Stimulated activated CD4-positive, alpha-beta T cell treated with anti-CD3 and anti-CD28 coated beads, Interleukin-4, amount 100 ng/mL, for 1 hour (primary cell): ENCODE data around the gene STAM.
"Not testable (repeated sequence)": the region's sequence is repeated elsewhere in the genome, so short reads cannot be mapped to it uniquely, and the experiment has no call there.

Experiments used
- DNase-seq: peaks from one replicate; pipeline ENCODE4 v3.0.0-alpha.2; 2020

The STAM gene

DNA sequence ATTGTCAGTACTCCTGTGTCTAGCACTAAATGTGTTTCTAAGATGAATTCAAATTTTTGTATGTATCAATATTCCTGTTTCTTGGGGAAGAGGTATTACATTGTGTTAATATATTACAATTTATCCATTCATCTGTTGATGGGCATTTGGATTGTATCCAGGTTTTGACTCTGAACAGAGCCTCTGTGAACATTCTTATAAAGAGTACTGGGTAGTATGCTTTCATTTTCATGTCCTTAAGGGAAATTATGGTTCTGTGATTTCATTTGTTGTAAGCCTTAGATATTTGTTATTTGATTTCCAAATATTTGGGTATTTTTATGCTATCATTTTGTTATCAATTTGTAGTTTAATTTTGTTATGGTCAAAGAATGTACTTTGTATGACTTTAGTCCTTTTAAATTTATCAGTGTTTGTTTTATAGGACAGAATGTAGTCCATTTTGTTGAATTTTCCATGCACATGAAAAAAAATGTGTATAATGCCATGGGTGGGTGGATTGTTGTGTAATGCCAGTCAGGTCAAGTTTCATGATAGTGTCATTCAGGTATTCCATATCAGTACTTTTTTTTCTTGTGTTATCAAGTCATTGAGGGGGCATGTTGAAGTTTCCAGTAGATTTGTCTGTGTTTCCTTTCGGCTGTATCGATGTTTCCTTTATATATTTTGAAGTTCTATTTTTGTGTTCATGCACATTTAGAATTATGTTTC is 38.4 kb downstream of the STAM start:
- DNase-seq, result no peak

DNA sequence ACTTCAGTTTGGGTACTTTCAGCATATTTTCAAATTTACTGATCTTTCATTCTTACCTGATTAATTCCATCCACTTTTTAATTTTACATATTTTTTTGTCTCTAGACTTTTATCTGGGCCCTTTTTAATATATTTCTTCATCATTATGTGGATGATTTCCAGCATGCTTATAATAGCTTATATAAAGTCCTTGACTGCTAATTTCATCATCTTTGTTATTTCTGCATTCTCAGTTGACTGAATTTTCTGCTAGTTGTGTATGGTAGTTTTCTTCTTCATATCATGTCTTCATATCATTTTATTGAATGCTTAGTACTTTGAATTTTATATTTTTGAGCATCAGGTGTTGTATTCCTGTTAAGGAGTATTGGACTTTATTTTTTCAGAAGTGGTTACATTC is 39.6 kb downstream of the STAM start:
- no peak for DNase-seq

DNA sequence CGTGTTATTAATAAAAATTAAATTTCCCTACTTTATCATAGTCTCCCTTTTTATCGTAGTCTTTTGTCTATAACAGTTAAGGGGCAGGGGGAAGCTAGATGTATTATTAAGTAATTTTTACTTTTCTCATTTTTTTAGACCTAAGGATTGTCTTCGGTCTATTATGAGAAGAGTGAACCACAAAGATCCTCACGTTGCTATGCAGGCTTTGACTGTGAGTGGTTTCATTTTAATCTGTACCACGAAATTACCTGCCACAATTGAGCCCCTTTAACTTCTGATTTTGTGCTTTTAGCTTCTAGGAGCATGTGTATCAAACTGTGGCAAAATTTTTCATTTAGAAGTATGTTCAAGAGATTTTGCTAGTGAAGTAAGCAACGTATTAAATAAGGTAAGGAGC is 40.6 kb downstream of the STAM start:
- DNase-seq, result no peak

DNA sequence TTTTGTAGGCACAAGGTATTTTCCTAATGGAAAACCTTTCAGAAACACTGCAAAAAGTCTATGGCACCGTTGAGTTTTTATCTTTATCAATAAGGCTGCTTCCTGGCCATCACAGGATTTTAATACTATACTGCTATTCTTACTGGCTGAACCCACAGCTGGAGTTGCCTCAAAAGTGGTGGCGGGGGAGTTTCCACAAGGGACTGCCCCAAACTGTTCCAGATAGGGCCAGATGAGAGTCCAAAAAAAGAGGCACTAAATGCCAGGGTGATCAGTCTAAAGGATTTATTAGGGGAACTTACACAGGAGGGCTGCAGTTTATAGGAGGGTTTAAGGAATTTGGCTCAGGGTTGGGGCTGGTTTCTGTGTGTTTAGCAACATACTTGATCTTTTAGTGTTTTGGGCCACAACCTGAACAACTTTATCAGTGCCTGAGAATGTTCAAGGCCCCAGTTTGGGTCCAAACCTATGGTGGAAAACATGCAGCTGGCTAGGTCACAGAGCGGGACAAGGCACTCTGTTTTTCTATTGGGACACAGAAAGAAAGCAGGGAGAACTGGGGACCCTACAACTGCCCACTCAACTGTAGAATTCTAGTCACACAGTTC is 41.4 kb downstream of the STAM start:
- DNase-seq, result peak; percentile 23

DNA sequence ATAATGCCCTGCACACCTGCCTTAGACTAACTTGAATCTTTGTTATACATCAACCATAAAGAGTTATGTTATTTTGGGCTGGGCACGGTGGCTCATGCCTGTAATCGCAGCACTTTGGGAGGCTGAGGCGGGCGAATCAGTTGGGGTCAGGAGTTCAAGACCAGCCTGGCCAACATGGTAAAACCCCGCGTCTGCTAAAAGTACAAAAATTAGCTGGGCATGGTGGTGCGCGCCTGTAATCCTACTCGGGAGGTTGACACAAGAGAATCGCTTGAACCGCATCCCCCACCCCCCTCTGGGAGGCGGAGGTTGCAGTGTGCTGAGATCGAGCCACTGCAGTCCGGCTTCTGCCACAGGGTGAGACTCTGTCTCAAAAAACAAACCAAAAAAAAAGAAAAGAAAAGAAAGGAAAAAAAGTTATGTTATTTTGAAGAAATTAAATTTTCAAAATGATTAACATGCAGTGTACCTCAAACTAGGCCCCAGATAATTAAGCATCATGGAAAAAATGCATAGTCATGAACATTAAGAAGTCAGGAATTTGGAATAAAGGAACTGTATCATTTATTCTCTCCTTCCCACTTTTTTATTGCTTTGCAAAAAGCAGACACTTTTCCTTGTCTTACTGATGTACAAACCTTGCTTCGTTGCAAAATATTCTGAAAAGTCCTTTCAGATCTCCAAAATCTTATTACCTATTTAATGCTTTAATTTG is 43.3 kb downstream of the STAM start:
- no peak for DNase-seq

DNA sequence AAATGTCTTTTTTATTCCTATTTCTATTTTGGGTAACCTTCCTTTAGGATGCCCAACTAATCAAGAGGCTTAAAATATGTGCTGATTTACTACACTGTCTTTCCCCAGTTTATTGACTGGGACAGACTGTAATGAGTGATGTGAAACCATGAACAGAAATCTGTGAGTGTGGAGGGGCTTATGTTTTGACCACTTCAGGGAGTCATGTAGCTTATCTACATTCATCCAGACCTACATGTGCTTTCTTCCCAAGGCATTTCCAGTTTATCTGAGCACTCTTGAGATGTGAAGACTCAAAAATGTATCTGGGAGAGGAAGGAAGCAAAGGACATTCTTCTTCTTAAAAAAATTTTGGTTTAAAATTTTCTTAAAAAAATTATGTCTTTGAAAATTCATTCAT is 45.2 kb downstream of the STAM start:
- DNase-seq, result no peak

DNA sequence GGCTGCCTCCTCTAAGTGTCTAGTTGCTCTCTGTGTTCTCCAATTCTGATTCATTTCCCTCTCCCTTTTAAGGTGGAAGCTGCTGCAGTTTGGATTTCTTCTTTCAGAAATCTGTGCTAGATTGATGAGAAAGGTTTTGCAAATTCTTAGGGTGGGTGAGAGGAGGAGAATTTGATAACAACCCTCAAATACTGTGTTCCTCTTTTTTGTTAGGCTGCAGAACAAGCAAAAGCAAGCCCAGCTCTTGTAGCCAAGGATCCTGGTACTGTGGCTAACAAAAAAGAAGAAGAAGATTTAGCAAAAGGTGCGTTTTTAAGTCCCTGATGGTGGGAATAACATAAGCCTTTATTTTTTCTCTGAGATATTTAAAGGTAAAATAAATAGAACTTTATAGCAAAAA is 49.1 kb downstream of the STAM start:
- no peak for DNase-seq

DNA sequence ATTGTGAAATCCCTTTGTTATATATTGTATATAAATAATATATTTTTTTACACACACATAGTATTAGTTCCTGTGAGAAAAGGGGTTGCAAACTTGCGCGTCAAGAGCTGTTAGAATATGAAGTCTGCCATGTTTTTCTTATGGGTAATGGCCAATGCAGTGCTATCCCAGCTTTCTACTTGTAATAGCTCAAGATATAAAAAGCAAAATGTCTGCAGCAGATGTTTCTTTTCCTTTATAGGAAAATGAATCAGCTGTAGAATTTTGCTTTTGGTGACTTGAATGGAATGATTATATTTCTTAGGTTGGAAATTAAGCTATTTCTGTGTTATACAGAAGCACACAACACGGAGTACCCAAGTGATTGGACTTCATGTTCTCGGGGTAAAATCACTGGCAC is 54.7 kb downstream of the STAM start:
- no peak for DNase-seq

DNA sequence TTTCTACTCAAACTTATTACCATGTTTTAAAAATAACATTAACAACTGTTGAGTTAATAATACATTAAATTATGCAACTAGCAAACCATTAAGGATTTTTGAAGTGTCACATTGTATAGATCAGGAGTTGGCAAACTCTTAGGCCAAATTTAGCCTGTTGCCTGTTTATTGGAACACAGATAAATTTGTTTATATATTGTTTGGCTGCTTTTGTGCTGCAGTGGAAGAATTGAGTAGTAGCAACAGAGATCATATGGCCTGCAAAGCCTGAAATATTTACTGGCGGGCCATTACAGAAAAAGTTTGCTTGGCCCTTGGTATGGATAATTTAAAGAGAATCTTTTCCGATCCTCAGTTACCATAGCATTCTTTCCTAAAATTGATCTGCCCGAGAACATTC is 57.4 kb downstream of the STAM start:
- no peak for DNase-seq

DNA sequence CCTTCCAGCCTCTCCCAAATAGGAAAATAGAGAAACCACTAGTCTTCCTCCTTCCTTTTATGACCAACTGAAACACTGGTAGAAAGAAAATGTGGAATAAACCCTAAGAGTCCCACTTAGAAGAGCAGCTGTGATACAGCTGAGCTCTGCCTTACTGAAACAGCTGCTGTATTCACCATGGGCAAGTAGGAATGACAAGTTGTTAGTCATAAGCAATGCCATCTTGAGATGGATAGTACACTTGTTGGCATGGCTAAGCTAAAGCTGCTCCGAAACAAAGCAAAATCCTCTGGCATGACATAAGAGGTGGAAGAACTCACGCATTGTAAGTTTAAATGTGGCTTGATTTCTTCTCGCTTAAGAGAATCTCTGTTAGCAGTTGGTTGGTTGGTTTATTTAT is 59.8 kb downstream of the STAM start:
- no peak for DNase-seq

DNA sequence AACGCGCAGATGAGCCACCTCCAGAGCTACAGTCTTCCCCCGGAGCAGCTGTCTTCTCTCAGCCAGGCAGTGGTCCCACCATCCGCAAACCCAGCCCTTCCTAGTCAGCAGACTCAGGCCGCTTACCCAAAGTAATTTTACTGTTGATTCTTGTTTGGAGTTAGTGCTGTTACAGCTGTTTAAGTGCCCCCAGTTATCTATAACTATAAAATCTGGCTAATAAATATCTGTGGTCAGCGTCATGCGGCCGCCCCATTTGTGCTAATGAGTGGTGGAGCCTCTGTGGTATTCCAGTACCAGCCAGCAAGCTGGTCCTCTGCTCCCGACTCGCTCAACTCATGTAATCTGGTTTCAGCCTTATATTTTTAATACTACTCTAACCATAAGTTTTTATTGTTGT is 64.9 kb downstream of the STAM start:
- no peak for DNase-seq

DNA sequence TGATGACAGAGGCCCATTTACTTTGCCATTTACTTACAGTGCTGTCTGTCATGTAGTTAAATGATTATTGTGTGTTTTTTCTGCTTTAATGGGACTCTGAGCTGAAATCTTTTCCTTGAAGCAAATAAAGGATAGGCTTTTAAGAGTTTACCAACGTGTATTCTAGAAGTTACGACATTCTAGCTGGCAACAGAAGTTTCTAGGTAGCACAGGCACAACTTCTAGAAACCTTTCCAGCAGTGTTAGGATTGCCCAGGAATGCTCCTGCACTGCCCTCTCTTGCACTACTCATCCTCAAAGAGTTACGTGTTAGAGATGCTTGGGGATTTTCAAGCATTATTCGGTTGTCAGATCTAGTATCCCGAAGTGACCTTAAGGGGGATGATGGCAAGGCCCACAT is 65.5 kb downstream of the STAM start:
- no peak for DNase-seq

DNA sequence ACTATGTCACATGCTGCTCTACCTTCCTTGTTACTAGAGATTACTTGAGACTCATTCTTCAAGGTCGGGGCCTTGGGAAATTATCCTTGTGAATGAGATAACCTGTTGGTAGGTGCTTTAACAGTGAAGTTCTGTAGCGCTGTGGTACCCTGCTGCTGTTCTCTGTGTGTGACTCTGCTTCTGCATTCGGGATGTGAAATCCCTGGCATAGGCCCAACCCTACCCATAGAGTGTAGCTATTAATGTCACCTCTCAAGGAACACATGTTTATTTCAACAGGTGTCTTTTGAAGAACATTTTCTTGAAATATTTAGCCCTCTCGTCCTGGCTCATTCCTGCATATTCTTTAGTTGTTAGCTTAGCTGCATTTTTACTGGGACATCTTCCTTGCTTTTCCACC is 66.2 kb downstream of the STAM start:
- DNase-seq, result no peak

DNA sequence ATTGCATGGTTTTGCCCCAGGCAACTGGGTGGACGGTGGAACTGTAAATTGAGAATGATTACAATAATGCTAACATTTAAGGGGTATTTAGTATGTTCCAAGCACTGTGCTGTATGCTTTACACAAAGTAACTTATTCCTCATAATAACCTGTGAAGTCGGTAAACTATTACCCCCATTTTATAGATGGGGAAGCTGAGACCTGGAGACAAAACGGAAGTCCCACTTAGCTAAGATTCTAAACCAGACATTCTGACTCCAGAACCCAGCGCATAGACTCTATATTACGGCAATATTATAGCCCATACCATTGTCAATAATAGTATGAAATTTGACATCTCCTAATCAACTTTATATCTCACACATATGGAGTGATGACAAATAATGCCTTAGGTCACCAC is 68.1 kb downstream of the STAM start:
- no peak for DNase-seq

DNA sequence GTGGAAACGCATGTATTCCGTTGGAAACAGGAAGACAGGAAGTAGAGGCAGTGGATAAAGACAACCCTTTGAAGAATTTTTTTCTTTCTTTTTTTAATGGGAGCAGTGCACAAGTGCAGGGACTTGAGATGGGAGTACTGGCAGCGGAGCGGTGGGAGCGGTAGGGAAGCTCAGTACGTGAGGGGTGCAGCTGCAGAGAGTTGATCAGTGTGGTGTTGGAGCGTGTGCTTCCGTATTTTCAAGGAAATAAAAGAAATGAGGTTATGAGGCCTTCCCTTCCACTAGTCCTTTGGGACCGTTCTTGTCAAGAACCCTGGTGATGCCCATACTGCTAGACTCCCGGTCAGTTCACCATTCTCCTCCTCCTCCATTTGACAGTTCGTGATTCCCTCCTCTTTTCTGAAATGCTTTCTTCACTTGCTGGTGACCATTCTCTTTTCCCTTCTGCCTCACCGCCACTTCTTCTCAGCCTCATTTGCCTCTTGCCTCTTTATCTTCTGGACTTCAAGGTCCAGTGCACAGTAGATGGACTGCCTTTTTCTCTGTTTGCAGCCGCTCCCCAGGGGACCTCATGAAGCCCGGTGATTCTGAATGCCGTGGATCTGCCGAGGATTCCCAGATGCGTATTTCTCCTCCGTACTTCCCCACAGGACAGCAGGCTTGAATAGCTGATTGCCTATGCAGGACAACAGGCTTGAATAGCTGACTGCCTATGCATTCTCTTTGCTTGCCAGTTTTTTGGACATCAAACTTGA is 68.9 kb downstream of the STAM start:
- DNase-seq, result no peak

DNA sequence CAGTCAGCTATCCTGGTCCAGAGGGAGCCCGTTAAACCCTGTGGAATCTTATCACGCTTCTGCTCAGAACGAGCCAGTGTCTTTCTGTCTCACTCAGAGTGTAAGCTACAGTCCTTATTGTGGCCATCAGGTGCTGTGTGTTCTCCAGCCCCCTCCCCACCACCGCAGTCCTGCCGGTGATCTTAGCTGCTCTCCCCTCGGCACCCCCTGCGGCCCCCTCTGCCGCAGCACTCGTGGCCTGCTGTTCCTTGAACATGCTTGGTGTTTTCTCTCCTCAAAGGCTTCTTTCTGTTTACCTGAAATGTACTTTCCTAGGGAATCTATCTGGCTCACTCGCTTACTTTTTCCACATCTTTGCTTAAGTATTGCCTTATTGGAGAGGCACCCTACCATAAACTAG is 69.8 kb downstream of the STAM start:
- DNase-seq, result no peak

DNA sequence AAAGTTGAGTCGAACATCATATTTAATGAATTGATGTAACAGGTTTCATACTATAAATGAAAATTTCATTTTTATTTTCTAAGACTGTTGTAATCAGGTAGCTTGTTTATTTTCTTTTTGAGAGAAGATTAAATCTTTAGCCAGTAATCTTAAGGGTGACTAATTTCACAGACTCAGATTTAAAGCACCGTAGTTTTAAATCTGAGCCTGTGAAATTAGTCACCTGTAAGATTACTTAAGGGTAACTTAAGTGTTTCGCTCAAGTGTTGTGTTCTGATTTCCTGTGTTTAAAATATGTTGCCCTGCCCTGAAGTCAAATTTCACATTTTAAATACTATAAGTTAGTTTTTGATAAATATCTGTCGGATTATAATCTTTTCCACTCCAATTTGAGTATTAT is 72.2 kb downstream of the STAM start:
- DNase-seq, result no peak

DNA sequence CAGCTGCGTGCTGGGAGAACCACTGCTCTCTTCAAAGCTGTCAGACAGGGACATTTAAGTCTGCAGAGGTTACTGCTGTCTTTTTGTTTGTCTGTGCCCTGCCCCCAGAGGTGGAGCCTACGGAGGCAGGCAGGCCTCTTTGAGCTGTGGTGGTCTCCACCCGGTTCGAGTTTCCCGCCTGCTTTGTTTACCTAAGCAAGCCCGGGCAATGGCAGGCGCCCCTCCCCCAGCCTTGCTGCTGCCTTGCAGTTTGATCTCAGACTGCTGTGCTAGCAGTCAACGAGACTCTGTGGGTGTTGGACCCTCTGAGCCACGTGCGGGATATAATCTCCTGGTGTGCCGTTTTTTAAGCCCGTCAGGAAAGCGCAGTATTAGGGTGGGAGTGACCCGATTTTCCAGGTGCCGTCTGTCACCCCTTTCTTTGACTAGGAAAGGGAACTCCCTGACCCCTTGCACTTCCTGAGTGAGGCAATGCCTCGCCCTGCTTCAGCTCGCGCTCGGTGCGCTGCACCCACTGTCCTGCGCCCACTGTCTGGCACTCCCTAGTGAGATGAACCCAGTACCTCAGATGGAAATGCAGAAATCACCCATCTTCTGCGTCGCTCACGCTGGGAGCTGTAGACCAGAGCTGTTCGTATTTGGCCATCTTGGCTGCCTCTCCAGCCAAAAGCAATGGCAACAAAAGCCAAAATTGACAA is 78.5 kb downstream of the STAM start:
- not testable (repeated sequence) for DNase-seq

DNA sequence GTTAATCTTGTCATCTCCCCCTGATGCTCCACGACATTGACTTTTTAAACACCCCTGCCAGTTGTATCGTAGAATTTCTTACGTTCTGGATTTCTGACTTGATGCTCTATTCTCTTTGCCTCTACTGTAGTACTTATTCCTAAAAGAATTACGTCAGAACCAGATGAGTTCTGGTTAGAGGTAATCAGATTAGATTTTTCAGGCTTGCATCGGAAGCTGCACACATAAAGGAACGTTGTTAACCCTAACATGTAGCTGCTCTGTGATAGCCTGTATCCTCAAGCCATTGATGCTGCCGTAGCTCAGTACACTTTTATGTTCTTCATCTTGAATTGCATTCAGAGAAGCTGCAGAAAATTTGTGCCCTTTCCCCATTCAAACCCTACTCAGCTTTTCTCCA is 81.8 kb downstream of the STAM start:
- no peak for DNase-seq

DNA sequence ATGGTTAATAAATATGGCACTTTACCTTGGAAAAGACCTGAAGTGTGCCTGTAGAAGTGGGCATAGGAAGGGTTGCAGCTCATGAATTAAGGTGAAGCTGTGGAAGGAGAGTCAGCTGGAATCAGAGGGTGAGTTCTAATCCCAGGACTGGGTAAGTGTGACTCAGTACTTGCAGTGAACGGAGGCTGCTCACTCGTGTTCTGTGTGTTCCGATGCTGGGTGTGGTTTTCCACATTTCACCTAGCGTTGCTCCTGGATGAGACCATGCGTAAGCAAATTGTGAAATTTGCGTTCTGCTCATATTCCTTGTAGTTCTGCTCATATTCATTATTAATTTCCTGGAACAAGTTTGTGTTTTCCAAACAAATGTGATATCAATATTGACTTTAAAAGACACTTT is 85.7 kb downstream of the STAM start:
- DNase-seq, result no peak

DNA sequence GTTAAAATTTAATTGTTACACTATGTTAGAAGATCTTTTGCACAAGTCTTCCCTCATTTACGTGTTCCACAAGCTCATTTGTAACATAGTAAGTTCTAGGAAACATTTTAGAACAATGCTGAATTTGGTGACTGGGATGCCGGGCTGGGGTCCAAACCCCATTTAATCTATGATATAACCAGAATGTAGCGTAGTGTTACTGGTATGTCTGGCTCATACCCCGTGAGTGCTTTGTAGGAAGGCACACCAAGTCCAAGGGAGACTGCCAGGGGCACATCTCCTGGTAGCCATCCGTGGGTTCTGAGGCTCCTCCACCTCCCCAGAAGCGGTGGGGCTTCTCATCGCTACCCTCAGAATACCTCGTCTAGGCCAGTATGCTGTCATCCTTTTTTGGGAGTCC is 86.7 kb downstream of the STAM start:
- no peak for DNase-seq

DNA sequence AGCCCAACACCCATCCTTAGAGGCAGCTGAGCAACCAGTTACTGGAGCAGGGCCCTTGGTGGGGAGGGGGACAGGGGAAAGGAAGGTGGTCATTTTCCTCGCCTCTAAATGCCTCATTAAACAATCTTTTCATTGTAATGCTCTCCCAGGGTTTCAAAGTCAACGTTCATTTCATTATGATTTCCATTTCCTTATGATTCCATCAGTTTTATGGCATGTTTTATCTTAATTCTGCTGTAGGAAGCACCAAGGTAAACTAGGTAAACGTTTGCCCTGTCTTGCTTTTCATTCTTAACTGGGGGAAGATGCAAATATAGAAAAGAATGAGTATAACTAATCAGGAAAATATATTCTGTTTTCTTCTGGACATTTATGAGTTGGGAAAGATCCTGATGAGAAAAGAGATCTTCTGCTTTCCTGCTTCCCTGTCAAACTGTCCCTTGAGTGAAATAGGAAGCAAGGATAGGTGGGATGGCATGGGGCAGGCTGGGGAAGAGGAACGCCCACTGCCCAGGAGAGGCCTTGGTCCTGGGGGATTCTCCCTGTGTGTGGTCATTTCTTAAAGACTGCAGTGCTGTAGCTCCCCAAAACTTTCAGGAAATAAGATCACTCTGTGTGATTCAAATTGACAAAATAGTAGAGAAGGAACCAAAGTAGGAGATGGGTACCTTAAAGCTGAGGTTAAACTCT is 87.5 kb downstream of the STAM start:
- DNase-seq, result no peak

DNA sequence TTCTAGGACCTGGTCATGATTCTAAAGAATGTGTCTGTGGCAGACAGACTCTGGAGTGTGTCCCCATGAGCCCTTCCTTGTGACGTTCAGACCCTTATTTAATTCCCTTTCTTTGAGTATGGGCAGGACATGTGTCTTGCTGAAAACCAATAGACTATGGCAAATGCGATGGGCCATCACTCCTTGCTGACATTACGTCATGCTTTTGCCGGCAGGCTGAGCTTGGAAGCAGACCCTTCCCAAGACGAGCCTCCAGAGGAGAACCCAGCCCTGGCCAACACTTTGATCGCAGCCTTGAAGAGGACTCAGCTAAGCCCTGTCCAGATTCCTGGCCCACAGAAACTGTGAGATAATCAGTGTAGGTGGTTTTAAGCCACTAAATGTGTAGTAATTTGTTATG is 89.7 kb downstream of the STAM start:
- DNase-seq, result no peak
